ENCODE data around the gene SULT2B1.
A peak's percentile ranks its signal among the peaks of the same experiment; 100 is the strongest.

SULT2B1 gene

GRCh38 chr19:48613024-48613851 is 61.3 kb downstream of the SULT2B1 start:
- no peak for TF ChIP-seq SUZ12 (IDR thresholded peaks at IDR 0.05; ENCODE audit: extremely low read depth, insufficient read depth, insufficient read length)
- TF ChIP-seq ZNF274 (IDR thresholded peaks at IDR 0.05; ENCODE audit: low read depth, low read length) = no peak
- no peak for TF ChIP-seq YY1 (IDR thresholded peaks at IDR 0.05; ENCODE audit: insufficient read depth, insufficient read length)
- no peak for DNase-seq (ENCODE audit: low read depth, low spot score)
- Histone ChIP-seq H3K4me1 (ENCODE audit: insufficient read depth, insufficient read length) (peaks cover 23% of the 10 kb centered on the region), H3K4me3 (ENCODE audit: insufficient read length, low read depth) (no peak overlapping the region), H3K27me3 (ENCODE audit: insufficient read depth, insufficient read length) (no peaks in the 10 kb centered on the region), H3K36me3 (ENCODE audit: insufficient read depth, insufficient read length, low read length) (peaks cover 63% of the 10 kb centered on the region), H3K9me3 (ENCODE audit: insufficient read depth, low read length) (no peaks in the 10 kb centered on the region), H3K9ac (ENCODE audit: insufficient read length, low read depth) (no peak overlapping the region)

DNA sequence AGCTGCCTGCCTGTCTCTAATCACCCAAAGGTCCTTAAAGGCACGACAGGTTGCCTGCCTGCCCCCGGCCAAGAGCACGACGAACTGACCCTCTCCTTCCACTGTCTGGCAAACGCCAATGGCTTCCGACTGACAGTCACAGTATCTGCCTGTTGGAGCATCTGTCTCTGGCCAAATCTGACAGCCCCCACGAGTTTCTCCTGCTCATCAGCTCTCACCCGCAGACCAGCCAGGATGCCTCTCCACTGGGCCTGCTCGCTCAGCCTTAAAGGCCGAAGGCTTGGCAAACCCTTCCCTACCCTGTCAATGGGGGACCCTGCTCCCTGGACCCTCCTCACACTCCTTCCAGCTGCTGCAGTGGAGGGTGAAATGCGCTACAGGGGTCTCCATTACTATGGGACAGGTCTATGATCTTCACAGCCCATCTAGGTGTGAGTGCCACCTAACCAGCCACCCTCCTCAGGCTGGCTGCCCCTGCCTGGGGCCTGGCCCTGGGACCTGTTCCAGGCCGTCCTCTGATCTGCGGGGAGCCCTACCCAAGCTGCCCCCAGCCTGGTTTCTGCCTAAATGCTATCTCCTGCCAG is 62.0 kb downstream of the SULT2B1 start:
- no peaks in the 10 kb centered on the region for H3K27me3 ChIP-seq (ENCODE audit: insufficient read depth, insufficient read length)
- no peaks in the 10 kb centered on the region for H3K9me3 ChIP-seq (ENCODE audit: insufficient read depth, low read length)
- TF ChIP-seq SUZ12 (IDR thresholded peaks at IDR 0.05; ENCODE audit: extremely low read depth, insufficient read depth, insufficient read length) (no peak), ZNF274 (IDR thresholded peaks at IDR 0.05; ENCODE audit: low read depth, low read length) (no peak), YY1 (IDR thresholded peaks at IDR 0.05; ENCODE audit: insufficient read depth, insufficient read length) (no peak)
- H3K36me3 ChIP-seq (ENCODE audit: insufficient read depth, insufficient read length, low read length) = peaks cover 64% of the 10 kb centered on the region
- peaks cover 23% of the 10 kb centered on the region for H3K4me1 ChIP-seq (ENCODE audit: insufficient read depth, insufficient read length)
- H3K4me3 ChIP-seq (ENCODE audit: insufficient read length, low read depth) = no peak overlapping the region
- peak overlapping the region; percentile 42 for H3K9ac ChIP-seq (ENCODE audit: insufficient read length, low read depth)
- no peak for DNase-seq (ENCODE audit: low read depth, low spot score)

- H3K4me1 ChIP-seq (ENCODE audit: insufficient read depth, insufficient read length) = peaks cover 23% of the 10 kb centered on the region
- H3K4me3 ChIP-seq (ENCODE audit: insufficient read length, low read depth) = no peak within 1 kb of the TSS
- no peaks in the 10 kb centered on the region for H3K27me3 ChIP-seq (ENCODE audit: insufficient read depth, insufficient read length)
- DNase-seq (ENCODE audit: low read depth, low spot score) = no peak
- H3K9me3 ChIP-seq (ENCODE audit: insufficient read depth, low read length) = no peaks in the 10 kb centered on the region
- peaks cover 63% of the 10 kb centered on the region for H3K36me3 ChIP-seq (ENCODE audit: insufficient read depth, insufficient read length, low read length)
- TF ChIP-seq YY1 (IDR thresholded peaks at IDR 0.05; ENCODE audit: insufficient read depth, insufficient read length) (no peak), SUZ12 (IDR thresholded peaks at IDR 0.05; ENCODE audit: extremely low read depth, insufficient read depth, insufficient read length) (no peak), ZNF274 (IDR thresholded peaks at IDR 0.05; ENCODE audit: low read depth, low read length) (no peak)
- peak within 1 kb of the TSS; percentile 67 for H3K9ac ChIP-seq (ENCODE audit: insufficient read length, low read depth)
Measured at GRCh38 chr19:48614436-48615230, 62.7 kb downstream of the SULT2B1 start, which contains the start of gene FAM83E. Gene FAM83E, minus strand, starts transcription at chr19:48615076. Its CDS starts 1,704 bp downstream, at chr19:48613372.

GRCh38 chr19:48615231-48616040 is 63.5 kb downstream of the SULT2B1 start:
- DNase-seq (ENCODE audit: low read depth, low spot score) = no peak
- H3K4me3 ChIP-seq (ENCODE audit: insufficient read length, low read depth) = no peak overlapping the region
- H3K27me3 ChIP-seq (ENCODE audit: insufficient read depth, insufficient read length) = no peaks in the 10 kb centered on the region
- TF ChIP-seq SUZ12 (IDR thresholded peaks at IDR 0.05; ENCODE audit: extremely low read depth, insufficient read depth, insufficient read length) (no peak), ZNF274 (IDR thresholded peaks at IDR 0.05; ENCODE audit: low read depth, low read length) (no peak), YY1 (IDR thresholded peaks at IDR 0.05; ENCODE audit: insufficient read depth, insufficient read length) (no peak)
- no peaks in the 10 kb centered on the region for H3K9me3 ChIP-seq (ENCODE audit: insufficient read depth, low read length)
- H3K36me3 ChIP-seq (ENCODE audit: insufficient read depth, insufficient read length, low read length) = peaks cover 65% of the 10 kb centered on the region
- peaks cover 23% of the 10 kb centered on the region for H3K4me1 ChIP-seq (ENCODE audit: insufficient read depth, insufficient read length)
- H3K9ac ChIP-seq (ENCODE audit: insufficient read length, low read depth) = peak overlapping the region; percentile 67

DNA sequence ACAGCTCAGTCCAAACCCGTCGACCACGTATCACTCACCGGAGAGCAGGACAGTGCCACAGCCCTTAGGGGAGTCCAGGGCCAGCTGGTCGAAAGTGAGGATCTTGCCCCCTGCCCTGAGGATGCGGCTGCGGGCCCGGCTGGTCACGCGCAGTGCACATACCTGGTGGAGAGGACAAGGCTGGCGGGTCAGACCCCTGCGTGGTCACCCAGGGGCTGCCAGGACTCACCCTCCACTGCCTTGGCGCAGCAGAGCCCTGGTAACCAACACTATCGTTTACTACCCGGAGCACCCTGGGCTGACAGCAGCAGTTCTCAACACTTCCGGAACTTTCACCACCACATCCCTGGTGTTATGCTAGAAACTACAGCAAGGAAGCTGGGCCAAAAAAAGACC is 64.1 kb downstream of the SULT2B1 start:
- Histone ChIP-seq H3K36me3 (ENCODE audit: insufficient read depth, insufficient read length, low read length) (peaks cover 65% of the 10 kb centered on the region), H3K4me3 (ENCODE audit: insufficient read length, low read depth) (no peak overlapping the region), H3K4me1 (ENCODE audit: insufficient read depth, insufficient read length) (peaks cover 23% of the 10 kb centered on the region), H3K27me3 (ENCODE audit: insufficient read depth, insufficient read length) (no peaks in the 10 kb centered on the region), H3K9me3 (ENCODE audit: insufficient read depth, low read length) (no peaks in the 10 kb centered on the region), H3K9ac (ENCODE audit: insufficient read length, low read depth) (peak overlapping the region; percentile 67)
- no peak for TF ChIP-seq YY1 (IDR thresholded peaks at IDR 0.05; ENCODE audit: insufficient read depth, insufficient read length)
- no peak for TF ChIP-seq ZNF274 (IDR thresholded peaks at IDR 0.05; ENCODE audit: low read depth, low read length)
- no peak for DNase-seq (ENCODE audit: low read depth, low spot score)

GRCh38 chr19:48616491-48617056 is 64.6 kb downstream of the SULT2B1 start:
- peaks cover 23% of the 10 kb centered on the region for H3K4me1 ChIP-seq (ENCODE audit: insufficient read depth, insufficient read length)
- H3K27me3 ChIP-seq (ENCODE audit: insufficient read depth, insufficient read length) = no peaks in the 10 kb centered on the region
- TF ChIP-seq YY1 (IDR thresholded peaks at IDR 0.05; ENCODE audit: insufficient read depth, insufficient read length) (no peak), ZNF274 (IDR thresholded peaks at IDR 0.05; ENCODE audit: low read depth, low read length) (no peak), SUZ12 (IDR thresholded peaks at IDR 0.05; ENCODE audit: extremely low read depth, insufficient read depth, insufficient read length) (no peak)
- peak overlapping the region; percentile 96 for H3K4me3 ChIP-seq (ENCODE audit: insufficient read length, low read depth)
- peak overlapping the region; percentile 96 for H3K9ac ChIP-seq (ENCODE audit: insufficient read length, low read depth)
- H3K9me3 ChIP-seq (ENCODE audit: insufficient read depth, low read length) = no peaks in the 10 kb centered on the region
- DNase-seq (ENCODE audit: low read depth, low spot score) = no peak
- H3K36me3 ChIP-seq (ENCODE audit: insufficient read depth, insufficient read length, low read length) = peaks cover 64% of the 10 kb centered on the region
